NCI-H460 (cell line): Measurements from ENCODE around the gene RBM19. TPM values are rescaled to one million over a fixed set of nuclear protein-coding genes. Genes with fewer than 3 reads are reported as not detected.

Source experiments
- DNase-seq: peaks from one replicate; pipeline ENCODE4 v3.0.0-alpha.2; 2016; ENCODE audit warnings: low read depth; ENCODE audit errors: extremely low read depth
- total RNA-seq: library from RNA; depleted of rRNA; stranded (reverse); fragments of >200 nt; shearing (Covaris generic); gene quantifications from 2 replicates; pipeline ENCODE4 v1.2.3, GENCODE V29; 2014

Gene RBM19
- total RNA-seq, 1 experiment from 2014 or later = 32.6 TPM

DNA sequence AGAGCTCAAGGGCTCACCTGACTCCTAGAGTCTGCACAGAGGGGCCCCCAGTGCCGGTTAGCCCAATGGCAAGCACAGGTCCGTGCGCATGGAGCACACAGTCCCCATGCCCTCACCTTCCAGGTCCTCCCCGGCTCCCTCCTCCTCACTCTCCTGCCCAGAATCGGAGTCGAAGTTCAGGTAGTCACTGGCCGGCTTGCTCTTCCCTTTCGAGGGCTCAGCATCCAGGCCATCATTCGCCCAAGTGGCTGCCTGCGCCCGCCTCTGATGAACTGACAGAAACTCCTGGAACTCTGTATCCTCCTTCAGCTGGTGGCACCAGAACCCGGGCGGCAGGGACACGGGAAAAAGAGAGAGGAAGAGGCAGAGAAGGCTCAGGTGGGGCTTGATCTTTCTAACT, 7.0 kb downstream of the RBM19 start:
- DNase-seq = no peak

DNA sequence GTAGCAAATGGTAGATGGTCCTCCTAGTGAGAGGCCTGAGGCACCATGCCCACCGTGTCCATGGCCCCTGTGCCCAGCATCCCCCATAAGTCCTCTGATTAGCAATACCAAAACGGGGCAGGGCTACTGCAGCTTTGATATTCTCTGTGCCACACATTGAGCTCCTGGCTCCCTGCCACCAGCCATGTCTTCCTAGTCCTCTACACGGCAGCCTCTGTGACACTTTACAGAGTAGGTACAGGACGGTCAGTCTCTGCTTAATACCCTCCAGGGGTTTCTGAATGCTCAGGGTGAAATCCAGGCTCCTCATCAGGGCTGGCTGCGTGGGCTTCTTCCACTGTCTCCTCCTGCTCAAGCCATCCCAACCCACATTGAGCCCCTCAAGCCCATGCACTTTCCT, 8.0 kb downstream of the RBM19 start:
- DNase-seq = no peak

DNA sequence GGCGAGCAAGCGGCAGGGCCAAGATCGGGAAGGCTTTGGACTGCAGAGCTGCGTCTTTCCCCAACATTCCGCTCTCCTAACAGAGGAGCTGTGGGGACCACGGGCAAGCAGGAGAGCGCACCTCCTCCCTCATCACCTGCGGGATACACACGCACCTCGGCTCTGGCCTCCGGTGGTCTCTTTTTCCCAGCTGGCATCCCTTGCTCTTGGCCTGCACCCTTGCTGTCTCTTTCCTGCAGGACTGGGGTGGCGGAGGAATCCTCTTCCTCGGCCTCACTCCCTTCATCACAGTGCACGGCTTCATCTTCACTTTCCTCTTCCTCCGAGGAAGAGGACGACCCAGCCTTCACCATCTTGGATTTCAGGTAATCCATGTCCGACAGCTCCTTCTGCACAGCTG, 8.5 kb downstream of the RBM19 start:
- DNase-seq = no peak

GRCh38 chr12:113955109-113955970, 10.8 kb downstream of the RBM19 start:
- peak; percentile 56 for DNase-seq

- DNase-seq = no peak
Observed at GRCh38 chr12:113954547-113954946, 11.6 kb downstream of the RBM19 start.

DNA sequence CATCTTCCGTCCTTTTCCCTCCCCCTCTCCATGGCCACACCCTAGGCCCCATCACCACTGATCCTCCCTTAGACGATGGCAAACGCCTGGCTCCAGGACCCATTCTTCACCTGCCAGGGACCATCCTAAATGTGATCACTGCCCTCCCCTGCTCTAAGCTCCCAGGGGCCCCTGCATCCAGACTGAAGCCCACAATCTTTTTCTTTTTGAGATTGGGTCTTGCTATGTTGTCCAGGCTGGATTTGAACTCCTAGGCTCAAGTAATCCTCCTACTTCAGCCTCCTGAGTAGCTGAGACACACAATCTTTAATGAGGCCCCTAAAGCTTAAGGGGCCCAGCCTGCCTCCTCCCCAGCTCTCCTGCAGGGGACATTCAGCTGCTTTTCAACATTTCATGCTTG, 15.3 kb downstream of the RBM19 start:
- no peak for DNase-seq

- no peak for DNase-seq
Observed at GRCh38 chr12:113949321-113950305, 16.5 kb downstream of the RBM19 start.

GRCh38 chr12:113948151-113948914, 17.8 kb downstream of the RBM19 start:
- no peak for DNase-seq

DNA sequence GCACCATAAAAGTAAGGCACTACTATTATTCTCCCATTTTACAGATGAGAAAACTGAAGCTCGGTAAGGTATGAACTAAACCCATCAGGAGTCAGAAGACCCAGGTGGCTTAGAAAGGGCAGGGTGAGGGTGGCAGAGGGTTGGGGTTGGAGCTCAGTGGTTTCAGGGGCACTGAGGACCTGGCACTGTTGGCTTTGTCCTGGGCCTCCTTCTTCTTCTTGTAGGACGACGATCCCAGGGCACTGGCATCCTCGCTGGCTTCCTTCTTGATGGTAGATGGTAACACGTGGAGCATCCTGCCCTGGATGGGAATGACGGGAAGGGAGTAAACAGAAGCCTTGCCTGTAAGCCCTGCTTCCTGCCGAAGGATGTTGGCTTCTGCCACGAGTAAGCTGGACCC, 19.9 kb downstream of the RBM19 start:
- DNase-seq = no peak

GRCh38 chr12:113945174-113946173, 20.7 kb downstream of the RBM19 start:
- no peak for DNase-seq

- no peak for DNase-seq
Observed at GRCh38 chr12:113942209-113942608, 23.9 kb downstream of the RBM19 start.

- DNase-seq = no peak
Observed at GRCh38 chr12:113941208-113941486, 25.0 kb downstream of the RBM19 start.

- DNase-seq = no peak
Observed at GRCh38 chr12:113940357-113941207, 25.5 kb downstream of the RBM19 start.

DNA sequence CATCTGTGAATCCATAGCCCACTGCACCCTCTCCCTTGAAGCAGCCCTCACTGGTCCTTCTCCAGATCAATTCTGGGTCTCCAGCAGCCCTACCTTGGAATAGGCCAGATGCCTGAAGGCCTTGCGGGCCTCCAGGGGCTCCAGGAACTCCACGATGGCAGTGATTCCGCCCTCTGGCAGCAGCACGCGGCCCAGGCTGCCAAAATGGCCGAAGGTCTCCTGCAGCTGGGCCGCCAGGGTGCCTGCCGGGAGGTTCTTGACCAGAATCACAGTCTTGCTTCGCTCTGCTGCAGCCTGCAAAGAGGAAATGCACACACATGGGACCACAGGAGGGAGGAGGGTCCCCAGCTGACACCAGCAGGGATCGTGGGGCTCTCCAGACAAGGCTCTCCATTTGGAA, 26.3 kb downstream of the RBM19 start:
- DNase-seq = no peak

- DNase-seq = no peak
Observed at GRCh38 chr12:113938471-113938870, 27.7 kb downstream of the RBM19 start.

GRCh38 chr12:113936460-113936859, 29.7 kb downstream of the RBM19 start:
- no peak for DNase-seq

- DNase-seq = no peak
Observed at GRCh38 chr12:113935459-113935858, 30.7 kb downstream of the RBM19 start.

GRCh38 chr12:113934946-113935345, 31.2 kb downstream of the RBM19 start:
- no peak for DNase-seq
